CD4-positive, alpha-beta T cell treated with Interferon alpha-2 for 1 hour (primary cell): ENCODE results near the gene LCN15.
"Not testable (repeated sequence)": the region's sequence is repeated elsewhere in the genome, so short reads cannot be mapped to it uniquely, and the experiment has no call there.

Experiments
- DNase-seq, 2 donors: peaks; one replicate each; pipeline ENCODE4 v3.0.0-alpha.2; 2020 to 2022

Gene LCN15

DNA sequence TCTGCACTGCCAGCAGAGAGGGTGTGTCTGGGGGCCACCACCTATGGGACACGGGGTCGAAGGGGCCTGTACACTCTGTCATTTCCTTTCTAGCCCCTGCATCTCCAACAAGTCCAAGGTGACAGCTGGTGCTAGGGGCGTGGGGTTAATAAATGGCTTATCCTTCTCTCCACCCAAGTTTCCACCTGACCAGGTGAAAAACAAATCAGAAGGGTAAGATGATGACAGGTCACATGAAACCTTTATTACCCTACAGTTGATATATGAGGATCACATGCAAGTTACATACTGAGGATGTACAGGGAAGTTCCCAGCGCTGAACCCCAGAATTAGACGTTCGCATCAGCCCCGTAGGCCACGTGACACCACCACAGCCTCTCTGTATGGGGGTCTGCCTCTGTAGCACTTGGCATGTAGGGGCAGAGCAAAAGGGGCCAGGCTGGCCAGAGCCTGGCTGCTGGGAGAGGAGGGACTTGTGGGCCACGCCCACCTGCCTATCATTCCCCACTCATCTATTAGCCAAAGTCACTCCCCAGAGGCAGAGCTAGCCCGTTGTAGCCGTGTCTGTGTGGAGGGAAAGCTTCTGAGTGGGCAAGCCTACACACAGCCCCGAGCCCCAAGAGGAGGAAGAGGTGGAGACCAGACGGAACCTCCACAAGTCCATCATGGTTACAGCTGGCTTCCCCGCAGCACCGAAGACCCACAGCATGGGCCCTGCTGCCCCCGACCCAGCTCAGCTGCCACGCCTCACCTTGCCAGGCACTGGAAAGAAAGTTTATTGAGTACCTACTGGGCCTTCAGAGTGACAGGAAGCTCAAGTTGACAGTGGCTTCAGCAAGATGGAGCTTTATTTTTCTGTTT, 29.0 kb upstream of the LCN15 start:
- no peak for DNase-seq

DNA sequence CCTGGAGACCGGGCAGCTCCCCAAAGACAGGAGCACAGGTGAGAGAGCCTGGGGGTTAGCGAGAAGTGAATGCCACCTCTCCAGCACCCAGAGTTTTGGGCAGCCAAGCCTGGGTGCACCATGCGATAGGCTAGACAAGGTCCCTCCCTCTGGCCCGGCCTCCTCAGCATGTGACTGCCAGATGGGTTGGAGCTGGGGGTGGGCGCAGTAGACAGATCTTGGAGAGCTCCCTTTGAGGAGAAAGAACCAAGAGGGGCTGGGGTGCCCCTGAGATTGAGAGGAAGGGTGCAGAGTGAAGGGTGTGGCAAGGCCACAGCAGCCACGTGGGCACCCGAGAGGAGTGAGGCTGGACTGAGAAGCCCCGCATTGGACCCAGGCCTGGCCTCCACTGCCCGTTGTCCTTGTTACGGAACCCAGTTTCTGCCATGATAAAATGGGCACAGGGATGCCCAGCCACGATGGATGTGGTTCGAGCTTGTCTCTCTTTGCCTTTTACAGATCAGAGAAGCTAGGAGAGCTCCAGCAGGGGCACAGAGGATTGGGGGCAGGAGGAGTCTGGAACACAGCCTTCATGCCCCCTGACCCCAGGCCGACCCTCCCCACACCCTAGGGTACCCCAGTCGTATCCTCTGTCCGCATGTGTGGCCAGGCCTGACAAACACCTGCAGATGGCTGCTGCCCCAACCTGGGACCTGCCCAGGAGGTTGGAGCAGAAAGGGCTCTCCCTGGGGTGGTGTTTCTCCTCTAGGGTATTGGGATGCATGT, 28.2 kb upstream of the LCN15 start:
- no peak for DNase-seq

DNA sequence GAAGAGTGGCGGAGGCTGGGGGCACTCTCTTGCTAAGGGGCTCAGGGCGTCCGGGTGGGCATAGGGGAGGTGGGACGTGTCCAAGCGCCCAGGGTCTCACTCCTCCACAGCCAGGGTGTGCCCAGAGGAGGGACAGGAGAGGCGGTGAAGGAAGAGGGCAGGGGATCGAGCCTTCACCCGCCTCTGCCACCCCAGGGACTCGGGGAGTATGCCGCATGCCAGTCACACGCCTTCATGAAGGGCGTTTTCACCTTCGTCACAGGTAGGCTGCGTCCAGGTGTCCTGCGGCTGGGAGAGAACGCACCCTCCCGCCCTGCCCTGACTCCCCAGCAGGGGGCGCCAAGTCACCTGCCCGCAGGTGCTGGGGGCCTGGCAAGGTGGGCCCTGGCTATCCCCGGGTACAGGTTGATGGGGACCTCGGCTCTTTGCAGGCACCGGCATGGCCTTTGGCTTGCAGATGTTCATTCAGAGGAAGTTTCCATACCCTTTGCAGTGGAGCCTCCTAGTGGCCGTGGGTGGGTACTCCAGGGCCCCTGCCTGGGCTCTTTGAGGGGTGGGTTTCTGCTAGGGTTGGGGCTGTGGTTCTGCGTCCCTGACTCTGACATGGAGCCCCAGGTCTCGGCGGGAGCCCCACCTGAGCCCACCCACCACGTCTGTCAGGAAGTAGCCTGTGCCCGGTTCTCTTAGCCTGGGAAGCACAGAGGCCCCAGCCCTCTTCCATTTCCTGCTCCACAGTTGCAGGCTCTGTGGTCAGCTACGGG, 27.4 kb upstream of the LCN15 start:
- peak; percentile 67 to 79 for DNase-seq

DNA sequence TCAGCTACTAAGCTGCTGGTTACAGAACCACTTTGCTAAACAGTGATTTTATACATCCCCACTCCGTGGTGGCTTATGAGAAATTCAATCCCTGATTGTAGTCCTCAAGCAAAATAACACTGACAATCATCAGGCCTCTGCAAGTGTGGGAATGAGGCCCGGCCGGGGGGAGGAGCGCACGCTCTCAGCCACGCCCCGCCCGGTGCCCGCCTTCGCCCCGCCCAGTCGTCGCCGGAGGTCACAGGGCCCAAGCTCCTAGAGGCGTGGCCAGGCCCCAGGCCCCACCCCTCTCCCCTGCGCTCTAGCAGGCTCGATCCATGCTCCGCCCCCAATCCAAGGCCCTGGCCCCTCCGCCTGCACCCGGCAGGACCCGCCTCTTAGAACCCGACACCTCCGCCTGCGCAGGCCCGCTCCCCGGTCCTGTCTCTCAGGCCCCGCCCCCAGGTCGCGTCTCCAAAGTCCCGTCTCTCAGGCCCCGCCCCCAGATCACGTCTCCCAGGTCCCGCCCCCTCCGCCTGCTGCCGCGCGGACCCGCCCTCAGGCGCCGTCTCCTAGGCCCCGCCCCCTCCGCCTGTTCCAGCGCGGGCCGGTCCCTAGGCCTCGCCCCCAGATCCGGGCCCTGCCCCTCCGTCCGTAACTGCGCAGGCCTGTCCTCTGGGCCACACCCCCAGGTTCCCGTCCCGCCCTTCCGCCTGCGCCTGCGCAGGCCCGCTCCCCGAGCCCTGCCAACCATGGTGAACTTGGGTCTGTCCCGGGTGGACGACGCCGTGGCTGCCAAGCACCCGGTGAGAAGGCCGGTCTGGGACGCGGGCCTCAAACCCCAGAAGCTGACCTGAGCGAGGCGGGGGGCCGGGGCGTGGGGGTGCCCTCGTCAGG, 26.6 kb upstream of the LCN15 start, which contains the start of gene TMEM141:
TMEM141 (plus strand) TSS at position 705 of the 876 bp plus-strand sequence; CDS start at position 732, 27 bp downstream.
- DNase-seq, result peak; percentile 99 to 100

DNA sequence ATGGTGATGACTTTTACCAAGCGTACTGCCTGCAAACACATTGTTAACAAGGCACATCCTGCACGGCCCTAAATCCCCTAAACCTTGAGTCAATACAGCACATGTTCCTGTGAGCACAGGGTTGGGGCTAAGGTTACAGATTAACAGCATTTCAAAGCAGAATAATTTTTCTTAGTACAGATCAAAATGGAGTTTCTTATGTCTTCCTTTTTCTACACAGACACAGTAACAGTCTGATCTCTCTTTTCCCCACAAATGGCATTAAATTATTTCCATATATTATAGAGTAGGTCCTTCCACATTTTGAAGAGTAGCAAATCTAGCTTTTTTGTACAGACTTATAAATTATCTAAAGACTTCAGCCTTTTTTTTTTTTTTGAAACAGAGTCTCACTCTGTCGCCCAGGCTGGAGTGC, 25.2 kb upstream of the LCN15 start:
- DNase-seq, result no peak

DNA sequence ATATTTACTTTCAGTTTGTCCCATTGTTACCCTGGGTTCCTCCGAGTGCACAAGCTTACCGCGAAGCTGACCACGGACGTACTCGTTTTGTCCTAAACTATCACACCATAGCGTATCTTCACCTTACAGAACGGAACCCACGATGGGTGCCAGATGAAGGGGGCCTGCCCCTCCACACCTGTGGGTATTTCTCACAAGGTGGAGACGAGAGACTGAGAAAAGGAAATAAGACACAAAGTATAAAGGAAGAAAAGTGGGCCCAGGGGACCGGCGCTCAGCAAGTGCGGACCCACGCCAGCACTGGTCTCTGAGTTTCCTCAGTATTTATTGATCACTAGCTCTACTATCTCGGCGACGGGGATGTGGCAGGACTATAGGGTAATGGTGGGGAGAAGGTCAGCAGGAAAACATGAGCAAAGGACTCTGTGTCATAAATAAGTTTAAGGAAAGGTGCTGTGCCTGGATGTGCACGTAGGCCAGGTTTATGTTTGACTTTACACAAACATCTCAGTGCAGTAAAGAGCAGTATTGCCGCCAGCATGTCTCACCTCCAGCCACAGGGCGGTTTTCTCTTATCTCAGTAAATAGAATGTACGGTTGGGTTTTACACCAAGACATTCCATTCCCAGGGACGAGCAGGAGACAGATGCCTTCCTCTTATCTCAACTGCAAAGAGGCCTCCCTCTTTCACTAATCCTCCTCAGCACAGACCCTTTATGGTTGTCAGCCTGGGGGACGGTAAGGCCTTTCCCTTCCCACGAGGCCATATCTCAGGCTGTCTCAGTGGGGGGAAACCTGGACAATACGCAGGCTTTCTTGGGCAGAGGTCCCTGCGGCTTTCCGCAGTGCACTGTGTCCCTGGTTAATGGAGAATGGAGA, 24.6 kb upstream of the LCN15 start:
- not testable (repeated sequence) for DNase-seq

DNA sequence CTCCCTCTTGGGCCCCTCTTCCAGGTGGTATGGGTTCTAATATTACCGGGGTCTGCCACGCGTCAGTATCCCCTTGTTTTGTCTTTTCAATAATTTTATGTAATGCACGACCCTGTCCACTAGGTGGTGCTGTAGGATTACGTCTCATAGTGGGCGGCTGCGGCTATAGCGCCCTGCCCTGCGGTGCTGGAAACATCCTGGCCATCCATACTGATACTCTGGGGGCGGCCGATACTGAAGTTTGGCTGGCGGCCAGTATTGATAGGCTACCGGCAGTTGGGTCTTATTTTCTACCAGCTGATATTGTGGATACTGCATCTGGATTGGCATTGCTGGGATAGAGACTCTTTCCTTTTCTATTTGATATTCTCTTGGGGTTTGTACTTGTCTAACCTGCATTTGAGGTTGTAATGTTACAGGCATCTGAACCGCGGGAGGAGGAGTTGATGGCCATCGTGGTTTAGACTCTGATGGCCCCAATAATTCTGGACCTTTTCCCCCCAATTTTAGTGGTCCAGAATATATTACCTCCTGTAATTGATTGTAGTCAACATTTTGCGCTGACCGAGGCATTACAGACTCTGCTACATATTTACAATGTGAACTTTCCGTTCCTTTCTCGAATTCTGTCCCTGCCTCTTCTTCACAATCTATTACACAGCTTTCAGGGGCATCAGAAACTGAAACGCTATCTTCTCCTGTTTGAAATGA, 23.5 kb upstream of the LCN15 start:
- DNase-seq, result peak; percentile 70 to 85

DNA sequence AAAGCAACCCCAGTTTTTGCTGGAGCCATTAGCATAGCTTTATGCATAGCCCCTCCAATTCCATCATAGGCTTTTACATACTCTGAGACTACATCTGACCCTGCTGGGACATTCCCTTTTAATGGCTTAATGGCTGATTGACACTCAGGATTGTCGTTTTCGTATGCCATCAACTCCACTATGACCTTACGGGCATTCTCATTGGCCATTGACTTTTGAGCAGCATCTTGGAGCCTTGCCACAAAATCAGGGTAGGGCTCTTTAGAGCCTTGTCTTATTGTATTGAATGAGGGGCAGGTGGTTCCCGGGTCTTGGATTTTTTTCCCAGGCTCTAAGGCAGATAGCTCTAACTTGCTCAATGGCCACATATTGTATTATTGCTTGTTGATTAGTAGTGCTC, 22.7 kb upstream of the LCN15 start:
- DNase-seq, result not testable (repeated sequence)

DNA sequence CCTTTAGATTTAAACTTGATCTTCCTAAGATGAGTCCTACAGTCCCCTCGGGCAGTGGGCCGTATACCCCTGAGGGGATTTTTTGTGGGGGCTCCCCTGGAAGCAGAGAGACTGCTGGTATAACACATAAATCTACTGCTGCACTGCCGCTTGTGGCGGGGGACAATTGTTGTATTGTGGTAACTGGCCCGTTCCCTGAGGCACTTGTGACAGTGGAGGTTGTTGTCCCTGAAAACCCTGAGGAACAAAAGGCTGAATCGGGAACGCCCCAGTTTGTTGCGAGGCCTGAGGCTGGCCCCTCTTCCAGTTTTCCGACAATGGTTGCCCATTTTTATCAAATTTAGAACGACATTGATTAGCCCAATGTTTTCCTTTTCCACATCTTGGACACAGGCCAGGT, 22.1 kb upstream of the LCN15 start:
- DNase-seq, result no peak

DNA sequence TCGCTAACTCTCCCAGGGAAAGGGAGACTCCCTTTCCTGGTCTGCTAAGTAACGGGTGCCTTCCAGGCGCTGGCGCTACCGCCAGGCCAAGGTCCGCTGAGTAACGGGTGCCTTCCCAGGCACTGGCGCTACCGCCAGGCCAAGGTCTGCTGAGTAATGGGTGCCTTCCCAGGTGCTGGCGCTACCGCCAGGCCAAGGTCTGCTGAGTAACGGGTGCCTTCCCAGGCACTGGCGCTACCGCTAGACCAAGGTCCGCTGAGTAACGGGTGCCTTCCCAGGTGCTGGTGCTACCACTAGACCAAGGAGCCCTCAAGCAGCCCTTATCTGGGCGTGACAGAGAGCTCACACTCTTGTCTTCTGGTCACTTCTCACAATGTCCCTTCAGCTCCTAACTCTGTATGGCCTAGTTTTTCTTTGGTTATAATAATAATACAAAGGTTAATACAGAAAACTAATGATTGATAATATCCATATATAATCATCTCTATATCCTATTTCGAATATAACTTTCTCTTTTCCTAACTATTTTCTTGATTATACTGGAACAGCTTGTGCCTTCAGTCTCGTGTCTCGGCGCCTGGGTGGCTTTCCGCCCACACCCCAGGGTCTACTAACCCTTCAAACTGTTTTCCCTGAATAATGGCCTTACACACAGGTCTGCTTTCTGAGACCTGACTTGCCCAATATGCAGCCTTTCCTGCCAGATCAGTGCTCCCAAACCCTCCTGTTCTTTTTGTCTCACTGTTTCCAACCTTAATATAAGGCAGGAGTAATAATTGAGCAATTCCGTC, 21.4 kb upstream of the LCN15 start:
- not testable (repeated sequence) for DNase-seq

DNA sequence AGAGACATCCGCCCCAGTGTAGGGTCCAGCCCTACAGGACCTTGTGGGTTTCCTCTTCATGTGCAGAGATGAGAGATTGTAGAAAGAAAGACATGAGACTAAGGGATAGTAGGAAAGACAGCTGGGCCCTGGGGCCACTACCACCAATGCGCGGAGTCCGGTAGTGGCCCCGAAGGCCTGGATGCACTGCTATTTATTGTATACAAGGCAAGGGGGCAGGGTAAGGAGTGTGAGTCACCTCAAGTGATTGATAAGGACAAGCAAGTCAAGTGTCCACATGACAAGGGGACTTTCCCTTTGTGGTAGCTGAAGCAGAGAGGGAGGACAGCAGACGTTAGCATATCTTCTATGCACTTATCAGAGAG, 20.7 kb upstream of the LCN15 start:
- DNase-seq, result peak in 1 of 2 donors; percentile 64

DNA sequence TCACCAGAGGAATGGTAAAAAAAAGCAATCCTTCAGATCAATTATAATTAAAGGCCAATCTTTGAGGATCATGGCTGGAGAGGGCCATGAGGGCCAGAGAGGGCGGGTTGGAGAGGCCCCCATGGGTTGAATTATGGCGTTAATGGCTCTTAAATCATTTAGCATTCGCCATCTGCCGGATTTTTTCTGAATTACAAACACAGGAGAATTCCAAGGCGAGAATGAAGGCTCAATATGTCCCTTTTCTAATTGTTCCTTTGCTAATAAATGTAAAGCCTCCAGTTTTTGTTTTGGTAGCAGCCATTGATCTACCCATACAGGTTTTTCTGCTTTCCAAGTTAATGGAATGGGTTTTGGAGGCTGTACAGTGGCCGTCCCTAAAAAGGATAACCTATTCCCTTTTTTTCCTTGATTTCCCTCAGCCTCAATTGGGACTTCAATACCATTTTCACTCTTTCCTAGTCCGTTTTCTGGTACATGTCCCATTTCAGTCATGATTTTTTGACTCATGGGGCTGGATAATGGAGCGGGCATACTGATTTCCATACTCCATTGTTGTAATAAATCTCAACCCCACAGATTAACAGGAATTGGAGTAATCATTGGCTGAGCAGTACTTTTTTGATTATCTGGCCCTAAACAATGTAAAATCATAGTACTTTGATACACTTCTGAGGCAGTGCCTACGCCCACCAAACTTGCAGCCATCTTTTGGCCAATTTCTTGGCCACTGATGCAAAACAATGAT, 20.1 kb upstream of the LCN15 start:
- peak in 1 of 2 donors; percentile 48 for DNase-seq

DNA sequence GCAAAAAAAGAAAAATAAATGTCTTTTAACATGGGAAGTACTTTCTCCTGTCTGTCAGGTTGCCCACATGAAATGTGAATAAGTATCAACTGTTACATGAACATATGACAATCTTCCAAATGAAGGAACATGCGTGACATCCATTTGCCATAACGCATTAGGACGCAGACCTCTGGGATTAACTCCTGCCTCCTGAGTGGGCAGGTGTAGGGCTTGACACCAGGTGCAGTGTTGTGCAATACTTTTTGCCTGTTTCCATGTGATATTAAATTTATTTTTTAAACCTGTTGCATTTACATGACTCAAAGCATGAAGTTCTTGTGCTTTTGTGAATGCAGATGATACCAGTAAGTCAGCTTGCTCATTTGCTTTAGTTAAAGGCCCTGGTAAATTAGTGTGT, 18.1 kb upstream of the LCN15 start:
- DNase-seq, result no peak

DNA sequence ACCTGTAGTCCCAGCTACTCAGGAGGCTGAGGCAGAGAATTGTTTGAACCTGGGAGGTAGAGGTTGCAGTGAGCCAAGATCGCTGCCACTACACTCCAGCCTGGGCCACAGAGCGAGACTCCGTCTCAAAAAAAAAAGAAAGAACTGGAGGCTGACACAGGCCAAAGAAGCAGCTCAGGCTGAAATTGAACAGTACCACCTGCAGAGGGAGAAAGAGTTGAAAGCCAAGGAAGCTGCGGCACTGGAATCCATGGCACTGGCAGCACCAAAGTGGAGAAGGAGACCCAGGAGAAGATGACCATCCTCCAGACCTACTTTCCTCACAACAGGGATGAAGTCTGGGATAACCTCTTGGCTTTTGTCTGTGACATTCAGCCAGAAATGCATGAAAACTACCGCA, 15.5 kb upstream of the LCN15 start:
- no peak for DNase-seq

DNA sequence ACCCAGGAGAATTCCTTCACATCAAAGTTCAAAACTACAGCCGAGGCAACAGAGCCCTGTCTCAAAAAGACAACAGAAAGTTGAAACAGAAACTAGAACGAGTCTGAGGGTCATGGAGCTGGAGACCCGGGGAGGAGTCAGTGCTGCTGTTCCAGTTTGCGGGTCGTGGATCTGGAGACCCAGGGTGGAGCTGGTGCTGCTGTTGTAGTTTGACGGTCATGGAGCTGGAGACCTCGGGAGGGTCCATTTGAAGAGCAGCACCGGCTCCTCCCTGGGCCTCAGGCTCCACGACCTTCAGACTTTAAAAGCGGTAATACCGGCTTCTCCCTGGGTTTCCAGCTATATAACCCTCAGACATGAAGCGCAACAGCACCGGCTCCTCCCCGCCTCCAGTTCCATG, 13.0 kb upstream of the LCN15 start:
- no peak for DNase-seq

DNA sequence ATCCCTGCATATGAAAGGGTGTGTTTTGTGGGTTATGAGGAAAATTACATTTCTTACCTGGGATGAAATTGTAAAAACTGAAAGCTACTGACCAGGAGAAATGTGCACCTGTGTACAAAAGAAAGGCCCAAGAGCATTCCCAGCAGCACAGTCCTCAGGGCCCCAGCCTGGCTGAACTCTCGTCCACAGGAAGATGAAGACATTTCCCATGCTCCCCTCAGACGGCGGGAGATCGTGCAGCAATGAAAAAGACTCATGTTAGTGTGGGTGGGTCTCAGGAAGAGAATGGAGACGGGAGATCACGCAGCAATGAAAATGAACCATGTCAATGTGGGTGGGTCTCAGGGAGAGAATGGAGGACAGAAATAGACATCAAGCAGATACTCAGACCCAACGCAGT, 12.6 kb upstream of the LCN15 start:
- no peak for DNase-seq

DNA sequence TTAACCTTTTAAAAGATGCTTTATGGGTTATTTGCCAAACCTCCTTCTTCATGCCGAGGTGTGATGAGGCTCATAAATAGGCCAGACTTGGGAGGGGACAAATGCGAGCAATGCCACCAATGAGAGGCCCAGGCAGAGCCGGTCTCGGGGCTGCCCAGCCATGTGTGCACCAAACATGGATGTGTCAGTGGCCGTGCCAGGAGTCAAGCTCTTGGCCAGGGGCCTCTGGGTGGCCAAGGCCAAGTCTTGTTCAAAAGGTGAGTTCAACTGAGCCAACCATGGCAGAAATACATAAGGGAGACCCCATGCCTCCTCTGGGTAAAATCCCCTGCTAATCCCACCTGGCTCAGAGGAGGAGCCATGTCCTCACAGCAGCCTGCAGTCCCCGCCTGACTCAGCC, 10.9 kb upstream of the LCN15 start:
- no peak for DNase-seq

DNA sequence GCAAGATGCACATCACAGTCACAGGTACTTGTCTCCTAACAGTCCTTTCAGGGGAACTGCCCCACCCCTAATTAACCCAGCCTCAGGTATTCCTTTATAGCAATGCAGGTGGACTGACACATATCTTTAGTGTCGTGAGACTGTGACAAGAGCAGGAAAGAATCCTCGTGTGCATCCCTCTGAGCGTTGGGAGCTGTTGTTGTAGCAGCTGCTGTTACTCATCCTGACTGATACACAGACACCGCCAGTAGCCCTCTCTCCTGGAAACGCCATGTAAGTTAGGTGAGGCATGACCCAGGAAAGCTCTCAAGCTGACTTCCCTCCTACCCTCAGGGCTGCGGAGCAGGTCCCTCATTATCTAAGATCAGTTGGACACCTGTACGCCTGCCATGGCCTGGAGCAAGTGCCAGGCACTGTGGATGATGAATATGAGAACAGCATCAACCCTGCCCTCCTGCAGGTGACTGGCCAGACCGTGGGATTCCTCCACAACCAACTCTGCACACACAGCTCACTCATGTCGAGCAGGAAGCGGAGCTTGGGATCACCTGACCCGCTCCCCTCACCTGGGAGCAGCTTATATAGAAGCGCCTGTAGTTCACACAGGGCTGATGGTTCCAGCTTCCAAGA, 10.2 kb upstream of the LCN15 start:
- DNase-seq, result no peak
